ENCODE results near the gene TBPL2. TPM values are rescaled to one million over a fixed set of nuclear protein-coding genes. Genes with fewer than 3 reads are reported as not detected.

Gene TBPL2
- total and polyA plus RNA-seq, 2 experiments from 2014 or later: 0.23 to 0.27 TPM

DNA sequence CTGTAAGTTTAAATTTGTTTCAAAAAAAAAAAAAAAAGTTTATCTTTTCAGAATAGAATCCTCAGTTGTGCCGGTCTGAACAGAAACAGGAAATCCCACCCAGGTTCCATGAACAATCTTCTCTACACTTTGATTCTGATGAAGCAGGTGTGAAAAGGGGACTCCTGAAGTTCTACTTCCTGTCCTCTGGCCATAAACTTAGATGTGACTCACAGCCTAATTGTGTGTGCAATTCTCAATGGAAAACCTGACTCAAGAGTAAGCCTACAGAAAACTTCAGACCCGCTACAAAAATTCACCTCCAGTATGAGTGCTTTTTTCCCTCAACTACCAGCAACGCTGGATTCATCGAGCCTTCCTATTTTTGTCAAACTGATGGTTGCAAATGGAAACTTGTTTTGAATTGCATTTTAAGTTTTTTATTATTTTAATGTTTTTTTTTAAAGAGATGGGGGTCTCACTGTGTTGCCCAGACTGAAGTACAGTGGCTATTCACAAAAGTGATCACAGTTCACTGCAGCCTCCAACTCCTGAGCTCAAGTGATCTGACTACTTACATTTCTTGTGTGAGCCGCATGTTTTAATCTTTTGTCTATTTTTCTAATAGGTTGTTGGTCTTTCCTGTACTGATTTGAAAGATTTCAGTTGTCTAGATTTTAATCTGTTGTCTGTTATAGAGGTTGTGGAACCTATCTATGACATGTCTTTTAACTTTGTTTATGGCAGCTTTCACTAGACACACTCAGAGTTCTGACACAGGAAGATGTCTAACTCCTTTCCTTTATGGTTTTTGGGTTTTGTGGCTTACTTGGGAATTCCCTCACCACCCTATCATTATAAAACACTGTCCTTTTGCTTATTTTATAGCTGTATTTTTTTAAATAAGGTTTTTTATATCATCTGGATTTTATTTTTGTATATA, 66.4 kb downstream of the TBPL2 start:
- TF ChIP-seq EZH2phosphoT487 (IDR thresholded peaks at IDR 0.05; ENCODE audit: low read depth, severe bottlenecking, unreplicated experiment) (no peak), EZH2 (IDR thresholded peaks at IDR 0.05; ENCODE audit: borderline replicate concordance) (no peak)
- TF ChIP-seq, protein P1, sequence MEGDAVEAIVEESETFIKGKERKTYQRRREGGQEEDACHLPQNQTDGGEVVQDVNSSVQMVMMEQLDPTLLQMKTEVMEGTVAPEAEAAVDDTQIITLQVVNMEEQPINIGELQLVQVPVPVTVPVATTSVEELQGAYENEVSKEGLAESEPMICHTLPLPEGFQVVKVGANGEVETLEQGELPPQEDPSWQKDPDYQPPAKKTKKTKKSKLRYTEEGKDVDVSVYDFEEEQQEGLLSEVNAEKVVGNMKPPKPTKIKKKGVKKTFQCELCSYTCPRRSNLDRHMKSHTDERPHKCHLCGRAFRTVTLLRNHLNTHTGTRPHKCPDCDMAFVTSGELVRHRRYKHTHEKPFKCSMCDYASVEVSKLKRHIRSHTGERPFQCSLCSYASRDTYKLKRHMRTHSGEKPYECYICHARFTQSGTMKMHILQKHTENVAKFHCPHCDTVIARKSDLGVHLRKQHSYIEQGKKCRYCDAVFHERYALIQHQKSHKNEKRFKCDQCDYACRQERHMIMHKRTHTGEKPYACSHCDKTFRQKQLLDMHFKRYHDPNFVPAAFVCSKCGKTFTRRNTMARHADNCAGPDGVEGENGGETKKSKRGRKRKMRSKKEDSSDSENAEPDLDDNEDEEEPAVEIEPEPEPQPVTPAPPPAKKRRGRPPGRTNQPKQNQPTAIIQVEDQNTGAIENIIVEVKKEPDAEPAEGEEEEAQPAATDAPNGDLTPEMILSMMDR (IDR thresholded peaks at IDR 0.05; ENCODE audit: poor library complexity): no peak
- DNase-seq (ENCODE audit: low spot score): peak; percentile 42
- Histone ChIP-seq H3K27ac (peak overlapping the region; percentile 24), H3K4me2 (no peak overlapping the region), H3K27me3 (no peaks in the 10 kb centered on the region), H3K36me3 (replicated peaks; ENCODE audit: insufficient read depth, low read depth) (no peaks in the 10 kb centered on the region), H2AFZ (no peak overlapping the region), H3K4me1 (ENCODE audit: insufficient read depth) (no peaks in the 10 kb centered on the region), H4K20me1 (ENCODE audit: insufficient read depth, poor library complexity, severe bottlenecking) (no peaks in the 10 kb centered on the region), H3K9me2 (replicated peaks; ENCODE audit: insufficient read depth) (no peaks in the 10 kb centered on the region), H3K4me3 (no peak overlapping the region), H3K9me3 (ENCODE audit: low read depth) (no peaks in the 10 kb centered on the region), H3K79me2 (no peaks in the 10 kb centered on the region)
- 93% methylated on average over 5 of the region's 5 CpGs for WGBS (ENCODE audit: low lambda C conversion rate, missing lambda C conversion rate)

DNA sequence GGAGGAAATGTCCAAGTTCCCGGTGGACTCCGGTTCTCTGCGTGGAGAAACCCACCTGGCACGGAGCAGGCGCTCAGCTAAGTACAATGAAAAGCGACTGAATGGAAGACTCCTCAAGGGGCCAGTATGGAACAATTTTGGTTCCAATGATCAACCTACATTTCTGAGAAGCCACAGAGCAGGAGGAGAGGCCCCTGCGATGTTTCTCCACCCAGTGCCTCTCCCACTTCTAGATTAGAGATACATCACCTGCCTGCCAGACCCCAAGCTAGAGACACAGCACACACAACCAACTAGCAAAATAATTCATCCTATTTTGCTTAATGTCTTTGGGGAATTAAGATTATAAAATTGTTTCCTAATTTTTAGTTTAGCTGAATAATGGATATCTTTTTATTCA, 67.6 kb downstream of the TBPL2 start:
- no peaks in the 10 kb centered on the region for H3K36me3 ChIP-seq (replicated peaks; ENCODE audit: insufficient read depth, low read depth)
- H2AFZ ChIP-seq: no peak overlapping the region
- no peaks in the 10 kb centered on the region for H3K9me3 ChIP-seq (ENCODE audit: low read depth)
- no peak overlapping the region for H3K27ac ChIP-seq
- WGBS (ENCODE audit: low lambda C conversion rate, missing lambda C conversion rate): 94% methylated on average over 7 of the region's 7 CpGs
- H4K20me1 ChIP-seq (ENCODE audit: insufficient read depth, poor library complexity, severe bottlenecking): no peaks in the 10 kb centered on the region
- H3K4me3 ChIP-seq: no peak overlapping the region
- DNase-seq (ENCODE audit: low spot score): no peak
- H3K4me2 ChIP-seq: no peak overlapping the region
- H3K27me3 ChIP-seq: no peaks in the 10 kb centered on the region
- TF ChIP-seq EZH2phosphoT487 (IDR thresholded peaks at IDR 0.05; ENCODE audit: low read depth, severe bottlenecking, unreplicated experiment): no peak
- TF ChIP-seq EZH2 (IDR thresholded peaks at IDR 0.05; ENCODE audit: borderline replicate concordance): no peak
- TF ChIP-seq, protein P1 (IDR thresholded peaks at IDR 0.05; ENCODE audit: poor library complexity): no peak
- H3K79me2 ChIP-seq: no peaks in the 10 kb centered on the region
- no peaks in the 10 kb centered on the region for H3K9me2 ChIP-seq (replicated peaks; ENCODE audit: insufficient read depth)
- H3K4me1 ChIP-seq (ENCODE audit: insufficient read depth): no peaks in the 10 kb centered on the region

DNA sequence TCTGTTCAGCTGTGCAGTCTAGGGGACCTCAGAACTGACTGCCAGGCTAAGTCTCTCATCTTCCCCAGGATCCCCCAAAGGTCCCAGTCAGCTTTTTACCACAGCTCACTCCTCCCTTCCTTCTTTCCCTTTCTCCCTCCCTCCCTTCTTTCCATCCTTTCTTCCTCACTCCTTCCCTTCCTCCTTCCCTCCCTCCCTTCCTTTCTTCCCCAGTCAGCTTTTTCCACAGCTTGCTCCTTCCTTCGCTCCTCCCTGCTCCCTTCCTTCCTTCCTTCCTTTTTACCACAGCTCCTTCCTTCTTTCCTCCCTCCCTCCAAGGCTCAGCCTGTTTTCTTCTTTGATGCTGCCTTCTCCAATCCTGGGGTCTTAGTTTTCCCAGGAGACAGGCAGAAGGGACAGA, 68.0 kb downstream of the TBPL2 start:
- H3K27me3 ChIP-seq: no peaks in the 10 kb centered on the region
- no peak overlapping the region for H2AFZ ChIP-seq
- peaks cover under 1% of the 10 kb centered on the region for H3K4me1 ChIP-seq (ENCODE audit: insufficient read depth)
- H3K79me2 ChIP-seq: no peaks in the 10 kb centered on the region
- H4K20me1 ChIP-seq (ENCODE audit: insufficient read depth, poor library complexity, severe bottlenecking): no peaks in the 10 kb centered on the region
- H3K4me3 ChIP-seq: no peak overlapping the region
- no peaks in the 10 kb centered on the region for H3K9me2 ChIP-seq (replicated peaks; ENCODE audit: insufficient read depth)
- no peak overlapping the region for H3K27ac ChIP-seq
- DNase-seq (ENCODE audit: low spot score): no peak
- no peak overlapping the region for H3K4me2 ChIP-seq
- WGBS (ENCODE audit: low lambda C conversion rate, missing lambda C conversion rate): 100% methylated on average over 1 of the region's 1 CpG
- H3K9me3 ChIP-seq (ENCODE audit: low read depth): no peaks in the 10 kb centered on the region
- TF ChIP-seq EZH2phosphoT487 (IDR thresholded peaks at IDR 0.05; ENCODE audit: low read depth, severe bottlenecking, unreplicated experiment) (no peak), EZH2 (IDR thresholded peaks at IDR 0.05; ENCODE audit: borderline replicate concordance) (no peak)
- TF ChIP-seq, protein P1 (IDR thresholded peaks at IDR 0.05; ENCODE audit: poor library complexity): no peak
- H3K36me3 ChIP-seq (replicated peaks; ENCODE audit: insufficient read depth, low read depth): no peaks in the 10 kb centered on the region
